CD14-positive monocyte (primary cell): ENCODE data around the gene UBXN11. TPM values are rescaled to one million over a fixed set of nuclear protein-coding genes. Genes with fewer than 3 reads are reported as not detected.

ENCODE experiments used
- DNase-seq, 3 donors: peaks; one replicate each; pipeline ENCODE4 v3.0.0-alpha.2; 2011 to 2022
- H2AFZ ChIP-seq: 2 replicates; pipeline ENCODE4 v1.6.0; 2012; ENCODE audit warnings: mild to moderate bottlenecking, low read depth, low read length, inconsistent platforms; ENCODE audit not compliant: insufficient read depth, poor library complexity, severe bottlenecking
- H3K27ac ChIP-seq, 2 donors: 1 replicate in 1 of 2; 2 replicates in 1 of 2; pipeline ENCODE4 v1.5.1; 2012 to 2013; ENCODE audit warnings: low read length in 2 of 2, control low read depth in 1 of 2, inconsistent platforms in 1 of 2, low read depth in 1 of 2, mild to moderate bottlenecking in 1 of 2
- H3K27me3 ChIP-seq, 2 donors: one replicate each; pipeline versions ENCODE4 v1.6.0 to v1.6.1; 2011 to 2013; ENCODE audit warnings: low read length in 2 of 2; ENCODE audit not compliant: control insufficient read depth in 2 of 2, insufficient read depth in 2 of 2
- H3K36me3 ChIP-seq, 2 donors: replicated peaks in 1 of 2; 1 replicate in 1 of 2; 2 replicates in 1 of 2; pipeline versions ENCODE4 v1.5.1 to v1.6.1; 2012 to 2013; ENCODE audit warnings: low read length in 2 of 2, control low read depth in 1 of 2, inconsistent platforms in 1 of 2, mild to moderate bottlenecking in 1 of 2; ENCODE audit not compliant: insufficient read depth in 2 of 2, control insufficient read depth in 1 of 2
- H3K4me1 ChIP-seq, 2 donors: 1 replicate in 1 of 2; 2 replicates in 1 of 2; pipeline versions ENCODE4 v1.5.1 to v1.6.1; 2012 to 2013; ENCODE audit warnings: low read length in 2 of 2, control low read depth in 1 of 2, inconsistent platforms in 1 of 2, mild to moderate bottlenecking in 1 of 2, moderate library complexity in 1 of 2; ENCODE audit not compliant: insufficient read depth in 2 of 2, control insufficient read depth in 1 of 2
- H3K4me2 ChIP-seq: replicated peaks from 2 replicates; pipeline ENCODE3; 2012; ENCODE audit warnings: low read length, moderate library complexity, mild to moderate bottlenecking; ENCODE audit not compliant: poor library complexity, severe bottlenecking; ENCODE audit errors: extremely low read depth
- H3K4me3 ChIP-seq, 3 experiments: fragments of 200-600 bp in 1 of 3; sonication (generic) in 1 of 3; replicated peaks in 1 of 3; 1 replicate in 2 of 3; 2 replicates in 1 of 3; pipeline ENCODE4 v1.5.1; 2011 to 2013; ENCODE audit warnings: low read length in 3 of 3, mild to moderate bottlenecking in 3 of 3, control low read depth in 2 of 3, low read depth in 2 of 3, inconsistent platforms in 1 of 3, moderate library complexity in 1 of 3
- H3K79me2 ChIP-seq: 2 replicates; pipeline ENCODE4 v1.6.0; 2012; ENCODE audit warnings: mild to moderate bottlenecking, control low read depth, inconsistent platforms, low read length, moderate library complexity; ENCODE audit not compliant: insufficient read depth
- H3K9ac ChIP-seq: 2 replicates; pipeline ENCODE4 v1.6.0; 2017; ENCODE audit warnings: low read length, mild to moderate bottlenecking; ENCODE audit not compliant: insufficient read depth, poor library complexity, severe bottlenecking
- H3K9me3 ChIP-seq, 2 donors: replicated peaks in 1 of 2; 1 replicate in 1 of 2; 2 replicates in 1 of 2; pipeline versions ENCODE4 v1.5.1 to v1.6.1; 2012 to 2013; ENCODE audit warnings: low read length in 2 of 2, control low read depth in 1 of 2; ENCODE audit not compliant: control insufficient read depth in 1 of 2, insufficient read depth in 1 of 2
- H4K20me1 ChIP-seq: 2 replicates; pipeline ENCODE4 v1.6.0; 2012; ENCODE audit warnings: mild to moderate bottlenecking, low read length, control low read depth, moderate library complexity; ENCODE audit not compliant: insufficient read depth
- H3K27ac Mint-ChIP-seq, 7 donors: one replicate each; pipeline ENCODE4 v1.8.0; 2020; ENCODE audit warnings: mild to moderate bottlenecking in 7 of 7, mixed read lengths in 7 of 7, moderate library complexity in 6 of 7, inconsistent platforms in 2 of 7
- H3K27me3 Mint-ChIP-seq, 3 donors: one replicate each; pipeline ENCODE4 v1.8.0; 2021 to 2022; ENCODE audit warnings: low read depth in 3 of 3, mild to moderate bottlenecking in 3 of 3, mixed read lengths in 3 of 3, moderate library complexity in 3 of 3, inconsistent platforms in 1 of 3
- H3K36me3 Mint-ChIP-seq, 2 donors: one replicate each; pipeline ENCODE4 v1.8.0; 2020; ENCODE audit warnings: mixed read lengths in 2 of 2, inconsistent platforms in 1 of 2, mild to moderate bottlenecking in 1 of 2
- H3K4me1 Mint-ChIP-seq: one replicate; pipeline ENCODE4 v1.8.0; 2020; ENCODE audit warnings: mild to moderate bottlenecking, mixed read lengths
- H3K4me3 Mint-ChIP-seq, 2 donors: one replicate each; pipeline ENCODE4 v1.8.0; 2020; ENCODE audit warnings: mild to moderate bottlenecking in 2 of 2, mixed read lengths in 2 of 2, moderate library complexity in 1 of 2
- H3K9me3 Mint-ChIP-seq, 7 donors: one replicate each; pipeline ENCODE4 v1.8.0; 2020 to 2022; ENCODE audit warnings: mixed read lengths in 7 of 7, mild to moderate bottlenecking in 6 of 7, moderate library complexity in 6 of 7, inconsistent platforms in 2 of 7
- CTCF ChIP-seq: fragments of 200-600 bp; IDR thresholded peaks from one replicate; pipeline ENCODE4 v1.8.0; 2022; ENCODE audit warnings: antibody characterized with exemption, mild to moderate bottlenecking
- WGBS: methylation state at CpG from one replicate; pipeline ENCODE4 v1.1.5; 2013; ENCODE audit warnings: missing lambda C conversion rate; ENCODE audit not compliant: insufficient coverage; 5-methylcytosine and 5-hydroxymethylcytosine counted together
- intact Hi-C, 2 donors: fragments of 100-400 bp; cut with micrococcal nuclease; formaldehyde crosslinking; loops; one replicate each; pipeline versions ENCODE4 v1.15.0 to v1.15.1; 2023
- polyA plus RNA-seq, 3 donors: library from polyadenylated mRNA; depleted of rRNA in 1 of 3; unstranded in 2 of 3; stranded (reverse) in 1 of 3; fragments of 300-500 nt in 2 of 3; fragments of >200 nt in 1 of 3; fragmentation: Illumina TruSeq in 2 of 3; gene quantifications; 1 replicate in 2 of 3; 2 replicates in 1 of 3; pipeline ENCODE4 v1.2.3, GENCODE V29; 2012 to 2021

Gene UBXN11
- polyA plus RNA-seq, 3 donors, result 48.0 to 885 (median 52.1) TPM

- Histone ChIP-seq H4K20me1 (peaks cover 9% of the 10 kb centered on the region), H3K4me1 (peaks cover 24 to 28% of the 10 kb centered on the region in 2 donors), H3K9me3 (no peaks in the 10 kb centered on the region), H3K79me2 (peaks cover 15% of the 10 kb centered on the region), H3K4me3 (no peak overlapping the region), H2AFZ (no peak overlapping the region), H3K4me2 (no peak overlapping the region), H3K36me3 (peaks cover 9 to 40% of the 10 kb centered on the region in 2 donors), H3K27ac (no peak overlapping the region), H3K27me3 (no peaks in the 10 kb centered on the region), H3K9ac (no peak overlapping the region)
- no peak for TF ChIP-seq CTCF
- Mint-ChIP-seq H3K27ac (no peak overlapping the region), H3K9me3 (peaks cover 0 to 2% (median 0%) of the 10 kb centered on the region in 7 donors), H3K4me3 (no peak overlapping the region), H3K4me1 (peaks cover 34% of the 10 kb centered on the region), H3K27me3 (peaks cover 1 to 4% (median 4%) of the 10 kb centered on the region in 3 donors), H3K36me3 (peaks cover 42 to 44% of the 10 kb centered on the region in 2 donors)
- no CpG with 5 or more reads among the region's 3 CpGs for WGBS
- DNase-seq, result no peak
- intact Hi-C loops, result loop anchor here in 1 of 2 donors (5.0 kb wide), 2 partner anchors 157 to 217 kb away; partner anchors contain the start of genes C1orf232 and ZNF593
Observed at GRCh38 chr1:26324550-26324949, 18.1 kb upstream of the UBXN11 start.

- Mint-ChIP-seq H3K27ac (peak overlapping the region in 1 of 7 donors; percentile 65), H3K36me3 (peaks cover 44% of the 10 kb centered on the region in 2 donors), H3K4me3 (no peak overlapping the region), H3K9me3 (no peaks in the 10 kb centered on the region), H3K27me3 (peaks cover 0 to 2% (median 1%) of the 10 kb centered on the region in 3 donors), H3K4me1 (peaks cover 44% of the 10 kb centered on the region)
- H3K79me2 ChIP-seq, result peaks cover 26% of the 10 kb centered on the region
- no peak for DNase-seq
- peaks cover 9 to 40% of the 10 kb centered on the region in 2 donors for H3K36me3 ChIP-seq
- no peaks in the 10 kb centered on the region for H3K27me3 ChIP-seq
- intact Hi-C loops, result loop anchor here in 1 of 2 donors (5.0 kb wide), 2 partner anchors 156 to 216 kb away; partner anchors contain the start of genes C1orf232 and ZNF593
- no peak overlapping the region for H2AFZ ChIP-seq
- no peak for TF ChIP-seq CTCF
- H3K27ac ChIP-seq, result no peak overlapping the region
- peaks cover 9% of the 10 kb centered on the region for H4K20me1 ChIP-seq
- 100% methylated on average over 1 of the region's 2 CpGs for whole genome bisulfite sequencing
- no peak overlapping the region for H3K4me3 ChIP-seq
- H3K4me2 ChIP-seq, result no peak overlapping the region
- H3K4me1 ChIP-seq, result peaks cover 36 to 40% of the 10 kb centered on the region in 2 donors
- no peak overlapping the region for H3K9ac ChIP-seq
- H3K9me3 ChIP-seq, result no peaks in the 10 kb centered on the region
Observed at GRCh38 chr1:26323382-26323781, 16.9 kb upstream of the UBXN11 start.
